ENCODE measurements around the gene DPH5.
"Not testable (repeated sequence)": the region's sequence is repeated elsewhere in the genome, so short reads cannot be mapped to it uniquely, and the experiment has no call there.

DPH5 gene

GRCh38 chr1:101025657-101026429 is at the start of gene DPH5:
Gene DPH5, minus strand, starts transcription at chr1:101025784. Its CDS starts 341 bp downstream, at chr1:101025443.
- H3K9ac ChIP-seq (ENCODE audit: low read depth, low read length), result peak within 1 kb of the TSS; percentile 92
- no peaks in the 10 kb centered on the region for H3K27me3 ChIP-seq (ENCODE audit: control insufficient read depth, insufficient read depth, low read length)
- H3K9me3 ChIP-seq (ENCODE audit: control insufficient read depth, insufficient read depth, low read length), result no peaks in the 10 kb centered on the region
- no peaks in the 10 kb centered on the region for H3K36me3 ChIP-seq (ENCODE audit: control insufficient read depth, insufficient read depth, low read length)
- no peaks in the 10 kb centered on the region for H3K4me1 ChIP-seq (ENCODE audit: control insufficient read depth, insufficient read depth, low read length)
- H3K4me3 ChIP-seq (ENCODE audit: low read depth, low read length), result peak within 1 kb of the TSS; percentile 67

- Histone ChIP-seq H3K4me1 (ENCODE audit: control insufficient read depth, insufficient read depth, low read length) (peaks cover 5% of the 10 kb centered on the region), H3K36me3 (ENCODE audit: control insufficient read depth, insufficient read depth, low read length) (no peaks in the 10 kb centered on the region), H3K27me3 (ENCODE audit: control insufficient read depth, insufficient read depth, low read length) (no peaks in the 10 kb centered on the region), H3K4me3 (ENCODE audit: low read depth, low read length) (no peak overlapping the region), H3K9ac (ENCODE audit: low read depth, low read length) (no peak overlapping the region), H3K9me3 (ENCODE audit: control insufficient read depth, insufficient read depth, low read length) (no peaks in the 10 kb centered on the region)
Measured at GRCh38 chr1:101073836-101074235, 48.3 kb upstream of the DPH5 start.

- no peak overlapping the region for H3K4me3 ChIP-seq (ENCODE audit: low read depth, low read length)
- H3K9ac ChIP-seq (ENCODE audit: low read depth, low read length), result no peak overlapping the region
- no peaks in the 10 kb centered on the region for H3K27me3 ChIP-seq (ENCODE audit: control insufficient read depth, insufficient read depth, low read length)
- peaks cover 5% of the 10 kb centered on the region for H3K4me1 ChIP-seq (ENCODE audit: control insufficient read depth, insufficient read depth, low read length)
- no peaks in the 10 kb centered on the region for H3K9me3 ChIP-seq (ENCODE audit: control insufficient read depth, insufficient read depth, low read length)
- no peaks in the 10 kb centered on the region for H3K36me3 ChIP-seq (ENCODE audit: control insufficient read depth, insufficient read depth, low read length)
Measured at GRCh38 chr1:101071470-101071891, 45.9 kb upstream of the DPH5 start.

GRCh38 chr1:101069158-101069557 is 43.6 kb upstream of the DPH5 start:
- H3K4me1 ChIP-seq (ENCODE audit: control insufficient read depth, insufficient read depth, low read length), result peaks cover 5% of the 10 kb centered on the region
- H3K27me3 ChIP-seq (ENCODE audit: control insufficient read depth, insufficient read depth, low read length), result no peaks in the 10 kb centered on the region
- H3K4me3 ChIP-seq (ENCODE audit: low read depth, low read length), result no peak overlapping the region
- H3K9me3 ChIP-seq (ENCODE audit: control insufficient read depth, insufficient read depth, low read length), result no peaks in the 10 kb centered on the region
- H3K9ac ChIP-seq (ENCODE audit: low read depth, low read length), result no peak overlapping the region
- H3K36me3 ChIP-seq (ENCODE audit: control insufficient read depth, insufficient read depth, low read length), result no peaks in the 10 kb centered on the region

GRCh38 chr1:101066937-101067335 is 41.4 kb upstream of the DPH5 start:
- not testable (repeated sequence) for H3K4me3 ChIP-seq (ENCODE audit: low read depth, low read length); H3K4me1 ChIP-seq (ENCODE audit: control insufficient read depth, insufficient read depth, low read length); H3K36me3 ChIP-seq (ENCODE audit: control insufficient read depth, insufficient read depth, low read length); H3K9me3 ChIP-seq (ENCODE audit: control insufficient read depth, insufficient read depth, low read length); H3K9ac ChIP-seq (ENCODE audit: low read depth, low read length); H3K27me3 ChIP-seq (ENCODE audit: control insufficient read depth, insufficient read depth, low read length)

- no peaks in the 10 kb centered on the region for H3K36me3 ChIP-seq (ENCODE audit: control insufficient read depth, insufficient read depth, low read length)
- H3K9me3 ChIP-seq (ENCODE audit: control insufficient read depth, insufficient read depth, low read length), result no peaks in the 10 kb centered on the region
- peaks cover 5% of the 10 kb centered on the region for H3K4me1 ChIP-seq (ENCODE audit: control insufficient read depth, insufficient read depth, low read length)
- H3K4me3 ChIP-seq (ENCODE audit: low read depth, low read length), result no peak overlapping the region
- no peaks in the 10 kb centered on the region for H3K27me3 ChIP-seq (ENCODE audit: control insufficient read depth, insufficient read depth, low read length)
- H3K9ac ChIP-seq (ENCODE audit: low read depth, low read length), result no peak overlapping the region
Measured at GRCh38 chr1:101066260-101066936, 40.8 kb upstream of the DPH5 start.

GRCh38 chr1:101065575-101065974 is 40.0 kb upstream of the DPH5 start:
- H3K4me1 ChIP-seq (ENCODE audit: control insufficient read depth, insufficient read depth, low read length), result peaks cover 5% of the 10 kb centered on the region
- H3K9ac ChIP-seq (ENCODE audit: low read depth, low read length), result no peak overlapping the region
- no peaks in the 10 kb centered on the region for H3K27me3 ChIP-seq (ENCODE audit: control insufficient read depth, insufficient read depth, low read length)
- no peaks in the 10 kb centered on the region for H3K9me3 ChIP-seq (ENCODE audit: control insufficient read depth, insufficient read depth, low read length)
- no peak overlapping the region for H3K4me3 ChIP-seq (ENCODE audit: low read depth, low read length)
- no peaks in the 10 kb centered on the region for H3K36me3 ChIP-seq (ENCODE audit: control insufficient read depth, insufficient read depth, low read length)

GRCh38 chr1:101064697-101065096 is 39.1 kb upstream of the DPH5 start:
- no peaks in the 10 kb centered on the region for H3K36me3 ChIP-seq (ENCODE audit: control insufficient read depth, insufficient read depth, low read length)
- no peak overlapping the region for H3K9ac ChIP-seq (ENCODE audit: low read depth, low read length)
- H3K4me1 ChIP-seq (ENCODE audit: control insufficient read depth, insufficient read depth, low read length), result peaks cover 5% of the 10 kb centered on the region
- H3K27me3 ChIP-seq (ENCODE audit: control insufficient read depth, insufficient read depth, low read length), result no peaks in the 10 kb centered on the region
- no peak overlapping the region for H3K4me3 ChIP-seq (ENCODE audit: low read depth, low read length)
- no peaks in the 10 kb centered on the region for H3K9me3 ChIP-seq (ENCODE audit: control insufficient read depth, insufficient read depth, low read length)

- Histone ChIP-seq H3K4me3 (ENCODE audit: low read depth, low read length) (no peak overlapping the region), H3K4me1 (ENCODE audit: control insufficient read depth, insufficient read depth, low read length) (no peaks in the 10 kb centered on the region), H3K36me3 (ENCODE audit: control insufficient read depth, insufficient read depth, low read length) (no peaks in the 10 kb centered on the region), H3K9me3 (ENCODE audit: control insufficient read depth, insufficient read depth, low read length) (no peaks in the 10 kb centered on the region), H3K27me3 (ENCODE audit: control insufficient read depth, insufficient read depth, low read length) (no peaks in the 10 kb centered on the region), H3K9ac (ENCODE audit: low read depth, low read length) (no peak overlapping the region)
Measured at GRCh38 chr1:101060992-101061391, 35.4 kb upstream of the DPH5 start.

- H3K4me3 ChIP-seq (ENCODE audit: low read depth, low read length), result no peak overlapping the region
- no peaks in the 10 kb centered on the region for H3K9me3 ChIP-seq (ENCODE audit: control insufficient read depth, insufficient read depth, low read length)
- no peaks in the 10 kb centered on the region for H3K27me3 ChIP-seq (ENCODE audit: control insufficient read depth, insufficient read depth, low read length)
- H3K9ac ChIP-seq (ENCODE audit: low read depth, low read length), result no peak overlapping the region
- no peaks in the 10 kb centered on the region for H3K36me3 ChIP-seq (ENCODE audit: control insufficient read depth, insufficient read depth, low read length)
- no peaks in the 10 kb centered on the region for H3K4me1 ChIP-seq (ENCODE audit: control insufficient read depth, insufficient read depth, low read length)
Measured at GRCh38 chr1:101059945-101060542, 34.5 kb upstream of the DPH5 start.

GRCh38 chr1:101055623-101056022 is 30.0 kb upstream of the DPH5 start:
- Histone ChIP-seq H3K4me1 (ENCODE audit: control insufficient read depth, insufficient read depth, low read length) (no peaks in the 10 kb centered on the region), H3K9ac (ENCODE audit: low read depth, low read length) (no peak overlapping the region), H3K4me3 (ENCODE audit: low read depth, low read length) (no peak overlapping the region), H3K27me3 (ENCODE audit: control insufficient read depth, insufficient read depth, low read length) (no peaks in the 10 kb centered on the region), H3K36me3 (ENCODE audit: control insufficient read depth, insufficient read depth, low read length) (no peaks in the 10 kb centered on the region), H3K9me3 (ENCODE audit: control insufficient read depth, insufficient read depth, low read length) (no peaks in the 10 kb centered on the region)
